ENCODE data around the gene CFAP99. TPM values are rescaled to one million over a fixed set of nuclear protein-coding genes. Genes with fewer than 3 reads are reported as not detected.

The CFAP99 gene
- total RNA-seq, 2 donors from 2014 or later = not detected

Other genes with a start within 250 kb of the CFAP99 start
- gene HAUS3, start 176.8 kb upstream of the CFAP99 start, total RNA-seq = 1 to 10 TPM; 6.7 to 7.3 TPM
- gene POLN, start 176.8 kb upstream of the CFAP99 start, total RNA-seq = 1 to 10 TPM; 2.4 to 6.3 TPM
- gene MXD4, start 156.8 kb upstream of the CFAP99 start, total RNA-seq = 10 to 100 TPM; 27.7 to 46.9 TPM
- gene ZFYVE28, start 310 bp upstream of the CFAP99 start, total RNA-seq = 1 to 10 TPM; 5.2 to 7.2 TPM
- gene RNF4, start 50.2 kb downstream of the CFAP99 start, total RNA-seq = 10 to 100 TPM; 22.5 to 37.0 TPM
- 10 to 100 TPM; 15.1 to 16.6 TPM for gene FAM193A, start 117.7 kb downstream of the CFAP99 start, total RNA-seq

All from left cardiac atrium (tissue), 2 donors.